Stimulated activated CD8-positive, alpha-beta memory T cell treated with anti-CD3 and anti-CD28 coated beads, Interleukin-7, amount 100 ng/mL, for 24 hours (primary cell): Measurements from ENCODE around the gene TUT4.

Experiments
- DNase-seq: peaks from one replicate; pipeline ENCODE4 v3.0.0-alpha.2; 2020; ENCODE audit warnings: low read depth

TUT4 gene

GRCh38 chr1:52472384-52472783 is 80.5 kb downstream of the TUT4 start:
- DNase-seq, result no peak

GRCh38 chr1:52469108-52469507 is 83.8 kb downstream of the TUT4 start:
- DNase-seq, result no peak

GRCh38 chr1:52463891-52464290 is 89.0 kb downstream of the TUT4 start:
- DNase-seq, result no peak

- no peak for DNase-seq
Measured at GRCh38 chr1:52461821-52462220, 91.1 kb downstream of the TUT4 start.

- no peak for DNase-seq
Measured at GRCh38 chr1:52460694-52461093, 92.2 kb downstream of the TUT4 start.

GRCh38 chr1:52455686-52456085 is 97.2 kb downstream of the TUT4 start:
- DNase-seq, result no peak

GRCh38 chr1:52454779-52455178 is 98.1 kb downstream of the TUT4 start:
- DNase-seq, result no peak

- DNase-seq, result no peak
Measured at GRCh38 chr1:52454127-52454526, 98.8 kb downstream of the TUT4 start.

- no peak for DNase-seq
Measured at GRCh38 chr1:52444463-52444862, 108.4 kb downstream of the TUT4 start.

GRCh38 chr1:52439976-52440375 is 112.9 kb downstream of the TUT4 start:
- DNase-seq, result no peak

GRCh38 chr1:52436817-52437216 is 116.1 kb downstream of the TUT4 start:
- DNase-seq, result no peak

- DNase-seq, result no peak
Measured at GRCh38 chr1:52435650-52436049, 117.2 kb downstream of the TUT4 start.

GRCh38 chr1:52435211-52435610 is 117.7 kb downstream of the TUT4 start:
- DNase-seq, result no peak

GRCh38 chr1:52432807-52433206 is 120.1 kb downstream of the TUT4 start:
- no peak for DNase-seq

- DNase-seq, result no peak
Measured at GRCh38 chr1:52427152-52427551, 125.7 kb downstream of the TUT4 start.

GRCh38 chr1:52426371-52426770 is 126.5 kb downstream of the TUT4 start:
- no peak for DNase-seq

- no peak for DNase-seq
Measured at GRCh38 chr1:52424813-52425212, 128.1 kb downstream of the TUT4 start.

- DNase-seq, result no peak
Measured at GRCh38 chr1:52424231-52424636, 128.7 kb downstream of the TUT4 start.

GRCh38 chr1:52423771-52424170 is 129.1 kb downstream of the TUT4 start:
- DNase-seq, result peak; percentile 5

- no peak for DNase-seq
Measured at GRCh38 chr1:52423055-52423454, 129.8 kb downstream of the TUT4 start.

- DNase-seq, result no peak
Measured at GRCh38 chr1:52420713-52421112, 132.2 kb downstream of the TUT4 start.

GRCh38 chr1:52416811-52417210 is 136.1 kb downstream of the TUT4 start:
- no peak for DNase-seq

- DNase-seq, result no peak
Measured at GRCh38 chr1:52414942-52415341, 137.9 kb downstream of the TUT4 start.

GRCh38 chr1:52413410-52413989 is 139.4 kb downstream of the TUT4 start:
- no peak for DNase-seq

GRCh38 chr1:52404975-52405338 is 147.9 kb downstream of the TUT4 start:
- no peak for DNase-seq
